ENCODE measurements around the gene MPHOSPH6.

The MPHOSPH6 gene

DNA sequence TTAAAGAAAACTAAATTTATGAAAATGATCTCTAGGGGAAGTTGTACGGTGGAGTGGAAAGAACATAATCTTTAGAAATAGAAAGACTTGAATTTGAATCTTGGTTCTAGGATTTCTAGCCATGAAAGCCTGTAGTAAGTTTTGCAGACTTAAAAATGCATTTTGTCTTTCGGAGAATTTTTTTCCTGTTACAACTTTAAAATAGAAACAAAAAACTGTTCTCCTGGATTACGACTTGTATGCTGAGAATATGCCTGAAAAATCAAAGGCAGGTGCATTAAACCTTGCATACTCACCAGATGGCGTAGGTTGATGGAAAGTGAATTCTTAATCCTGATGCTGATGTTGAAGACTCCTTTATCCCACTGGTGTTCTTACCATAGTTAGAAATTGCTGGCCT, 7.5 kb upstream of the MPHOSPH6 start:
- TF ChIP-seq, protein P1, sequence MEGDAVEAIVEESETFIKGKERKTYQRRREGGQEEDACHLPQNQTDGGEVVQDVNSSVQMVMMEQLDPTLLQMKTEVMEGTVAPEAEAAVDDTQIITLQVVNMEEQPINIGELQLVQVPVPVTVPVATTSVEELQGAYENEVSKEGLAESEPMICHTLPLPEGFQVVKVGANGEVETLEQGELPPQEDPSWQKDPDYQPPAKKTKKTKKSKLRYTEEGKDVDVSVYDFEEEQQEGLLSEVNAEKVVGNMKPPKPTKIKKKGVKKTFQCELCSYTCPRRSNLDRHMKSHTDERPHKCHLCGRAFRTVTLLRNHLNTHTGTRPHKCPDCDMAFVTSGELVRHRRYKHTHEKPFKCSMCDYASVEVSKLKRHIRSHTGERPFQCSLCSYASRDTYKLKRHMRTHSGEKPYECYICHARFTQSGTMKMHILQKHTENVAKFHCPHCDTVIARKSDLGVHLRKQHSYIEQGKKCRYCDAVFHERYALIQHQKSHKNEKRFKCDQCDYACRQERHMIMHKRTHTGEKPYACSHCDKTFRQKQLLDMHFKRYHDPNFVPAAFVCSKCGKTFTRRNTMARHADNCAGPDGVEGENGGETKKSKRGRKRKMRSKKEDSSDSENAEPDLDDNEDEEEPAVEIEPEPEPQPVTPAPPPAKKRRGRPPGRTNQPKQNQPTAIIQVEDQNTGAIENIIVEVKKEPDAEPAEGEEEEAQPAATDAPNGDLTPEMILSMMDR (IDR thresholded peaks at IDR 0.05; ENCODE audit: low read depth, low read length, missing control alignments): no peak
- in situ Hi-C loops (cut with HindIII; ENCODE audit: low sequenced_read_pairs): no loop called here

DNA sequence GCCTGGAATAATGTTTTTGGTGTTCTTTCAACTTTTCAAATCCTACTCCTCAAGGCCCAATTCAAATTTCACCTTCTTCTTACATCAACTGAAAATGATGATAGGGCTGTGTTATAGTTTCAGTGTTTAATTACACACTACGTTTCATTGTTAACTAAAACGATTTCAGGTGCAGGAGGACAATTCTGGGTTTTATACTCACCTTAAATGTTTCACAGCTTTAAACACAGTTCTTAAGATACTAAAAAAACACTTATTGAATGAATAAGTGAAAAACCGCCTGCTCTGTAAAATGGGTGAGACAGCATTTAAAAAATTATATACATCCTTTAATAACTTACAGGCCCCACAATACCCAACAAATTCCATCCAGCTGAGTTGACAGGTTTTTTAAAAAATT, 6.2 kb upstream of the MPHOSPH6 start:
- TF ChIP-seq, protein P1 (IDR thresholded peaks at IDR 0.05; ENCODE audit: low read depth, low read length, missing control alignments): no peak
- no peak overlapping the region for H3K4me3 ChIP-seq (ENCODE audit: low read depth, low read length)
- in situ Hi-C loops (cut with HindIII; ENCODE audit: low sequenced_read_pairs): no loop called here
- no peak for DNase-seq (ENCODE audit: low read depth)

More for the DNA sequence above, 7.5 kb upstream of the MPHOSPH6 start:
- no peak for DNase-seq (ENCODE audit: low read depth)
- H3K4me3 ChIP-seq (ENCODE audit: low read depth, low read length): no peak overlapping the region

DNA sequence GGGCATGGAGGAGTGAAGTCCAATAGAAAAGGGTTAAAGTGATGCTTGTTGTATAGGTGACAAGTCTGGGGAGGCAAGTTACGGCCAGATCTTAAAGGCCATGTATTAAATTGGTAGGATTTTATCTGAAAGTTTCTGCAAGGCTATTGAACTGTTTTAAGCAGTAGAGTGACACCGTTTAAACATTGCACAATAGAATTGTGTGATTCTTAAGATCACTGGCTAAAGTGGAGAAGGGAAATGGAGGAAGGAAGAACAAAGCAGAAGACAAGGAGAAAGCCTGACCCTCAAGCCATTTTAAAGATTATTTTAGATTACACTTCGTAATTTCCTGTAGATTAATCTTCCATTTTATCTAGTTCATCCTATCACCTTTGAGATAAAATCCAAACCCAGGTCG, 5.6 kb upstream of the MPHOSPH6 start:
- DNase-seq (ENCODE audit: low read depth): no peak
- TF ChIP-seq, protein P1 (IDR thresholded peaks at IDR 0.05; ENCODE audit: low read depth, low read length, missing control alignments): no peak
- no peak overlapping the region for H3K4me3 ChIP-seq (ENCODE audit: low read depth, low read length)
- in situ Hi-C loops (cut with HindIII; ENCODE audit: low sequenced_read_pairs): no loop called here

DNA sequence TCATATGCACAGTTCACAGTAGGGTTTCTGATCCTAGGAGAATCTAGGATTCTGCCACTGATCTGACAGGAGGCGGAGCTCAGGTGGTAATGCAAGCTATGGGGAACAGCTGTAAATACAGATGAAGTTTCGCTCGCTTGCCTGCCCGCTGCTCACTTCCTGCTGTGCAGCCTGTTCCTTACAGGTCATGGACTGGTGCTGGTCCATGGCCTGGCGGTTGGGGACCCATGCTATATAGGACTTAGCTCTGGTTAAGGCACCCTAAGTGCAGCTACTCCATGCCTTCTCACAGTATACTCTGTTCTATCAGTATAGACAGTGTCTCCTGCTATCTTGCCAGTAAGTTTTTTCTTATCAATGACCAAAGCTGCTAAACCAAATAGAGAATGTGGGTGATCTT, 2.4 kb downstream of the MPHOSPH6 start:
- H3K4me3 ChIP-seq (ENCODE audit: low read depth, low read length): no peak overlapping the region
- DNase-seq (ENCODE audit: low read depth): no peak
- in situ Hi-C loops (cut with HindIII; ENCODE audit: low sequenced_read_pairs): no loop called here
- TF ChIP-seq, protein P1 (IDR thresholded peaks at IDR 0.05; ENCODE audit: low read depth, low read length, missing control alignments): no peak

DNA sequence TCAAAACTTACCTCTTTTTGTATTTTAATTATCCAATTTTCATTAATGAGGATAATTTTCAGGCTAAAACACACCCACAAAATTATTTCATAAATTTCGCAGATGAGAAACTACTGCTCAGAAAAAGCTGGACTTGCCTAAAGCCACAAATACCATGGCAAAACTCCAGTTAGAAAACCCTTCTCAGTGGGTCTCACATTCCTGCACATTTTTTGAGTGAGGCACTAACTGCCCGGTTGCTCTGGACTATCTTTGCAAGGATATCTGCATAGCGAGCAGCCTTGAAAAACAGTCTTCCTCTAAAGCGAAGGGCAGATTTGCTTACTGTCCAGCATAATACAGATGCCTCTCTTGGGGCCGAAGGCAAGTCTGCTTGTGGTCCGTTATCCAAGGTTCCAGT, 9.8 kb downstream of the MPHOSPH6 start:
- in situ Hi-C loops (cut with HindIII; ENCODE audit: low sequenced_read_pairs): no loop called here
- DNase-seq (ENCODE audit: low read depth): peak; percentile 68
- TF ChIP-seq, protein P1 (IDR thresholded peaks at IDR 0.05; ENCODE audit: low read depth, low read length, missing control alignments): no peak
- H3K4me3 ChIP-seq (ENCODE audit: low read depth, low read length): no peak overlapping the region

DNA sequence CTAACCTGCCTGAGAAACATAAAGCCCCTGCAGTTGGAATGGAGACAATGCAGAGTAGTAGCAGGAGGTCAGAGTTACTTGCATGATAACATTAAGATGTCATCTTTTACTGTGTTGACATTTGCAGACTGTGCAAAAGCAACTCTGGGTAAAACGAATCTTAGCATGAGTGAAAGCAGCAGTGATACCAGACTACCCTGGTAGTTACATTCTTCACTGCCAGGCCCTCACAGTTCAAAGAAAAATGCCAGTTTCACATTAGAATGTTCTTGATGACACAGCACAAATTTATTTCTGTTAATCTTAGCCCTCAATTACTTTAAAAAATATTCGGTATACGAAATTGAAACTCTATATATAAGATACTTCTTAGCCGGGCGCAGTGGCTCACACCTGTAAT, 12.2 kb downstream of the MPHOSPH6 start:
- TF ChIP-seq, protein P1 (IDR thresholded peaks at IDR 0.05; ENCODE audit: low read depth, low read length, missing control alignments): no peak
- DNase-seq (ENCODE audit: low read depth): no peak
- in situ Hi-C loops (cut with HindIII; ENCODE audit: low sequenced_read_pairs): no loop called here
- H3K4me3 ChIP-seq (ENCODE audit: low read depth, low read length): no peak overlapping the region

DNA sequence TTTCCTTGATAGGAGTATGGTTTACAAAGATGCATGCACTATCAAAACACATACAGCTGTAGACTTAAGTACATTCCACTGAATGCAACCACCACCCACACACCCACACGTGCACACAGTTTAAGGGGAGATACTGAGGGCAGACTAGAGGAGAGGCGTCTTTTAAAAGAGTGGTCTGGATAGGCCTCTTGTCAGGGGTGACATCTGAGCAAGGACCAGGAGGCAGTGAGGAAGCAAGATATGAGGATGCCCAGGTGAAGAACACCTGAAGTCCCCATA, 12.6 kb downstream of the MPHOSPH6 start:
- TF ChIP-seq, protein P1 (IDR thresholded peaks at IDR 0.05; ENCODE audit: low read depth, low read length, missing control alignments): no peak
- in situ Hi-C loops (cut with HindIII; ENCODE audit: low sequenced_read_pairs): no loop called here
- DNase-seq (ENCODE audit: low read depth): no peak
- no peak overlapping the region for H3K4me3 ChIP-seq (ENCODE audit: low read depth, low read length)
